ENCODE measurements around the gene ESR1.

GRCh38 chr6:152117156-152118133 is 310.0 kb downstream of the ESR1 start:
- TF ChIP-seq JUN (IDR thresholded peaks at IDR 0.05; ENCODE audit: borderline replicate concordance, insufficient read depth, insufficient read length, low read depth), result no peak
- TF ChIP-seq CTCF (IDR thresholded peaks at IDR 0.05; ENCODE audit: extremely low read depth in 1 of 2, insufficient read depth in 1 of 2, low read depth in 1 of 2, low read length in 2 of 2), result no peak
- TF ChIP-seq POLR2A (IDR thresholded peaks at IDR 0.05; ENCODE audit: low read depth, low read length), result no peak
- TF ChIP-seq EZH2 (IDR thresholded peaks at IDR 0.05; ENCODE audit: borderline replicate concordance, low read depth, low read length, severe bottlenecking), result no peak
